ENCODE measurements around the gene ARHGEF11. TPM values are rescaled to one million over a fixed set of nuclear protein-coding genes. Genes with fewer than 3 reads are reported as not detected.

The ARHGEF11 gene
- total and polyA plus RNA-seq, 10 donors = 3.4 to 65.3 (median 42.7) TPM

- Histone ChIP-seq H3K27ac (no peak overlapping the region), H3K36me3 (no peaks in the 10 kb centered on the region), H3K4me1 (peaks cover 0 to 16% (median 2%) of the 10 kb centered on the region in 6 donors), H3K4me3 (no peak overlapping the region), H3K27me3 (replicated peaks in 1 of 7) (no peaks in the 10 kb centered on the region), H3K9me3 (no peaks in the 10 kb centered on the region)
- intact Hi-C loops (cut with DNase I; ENCODE audit: low total_unique reads) = no loop called here
- no peak for TF ChIP-seq POLR2A (IDR thresholded peaks at IDR 0.05)
- TF ChIP-seq POLR2AphosphoS5 (IDR thresholded peaks at IDR 0.05) = no peak
- no peak for TF ChIP-seq CTCF (IDR thresholded peaks at IDR 0.05 in 8 of 11, conservative IDR thresholded peaks at IDR 0.05 in 3 of 11)
- 90 to 100% (median 95%) methylated on average over 1 of the region's 1 CpG for WGBS, 5 donors
- DNase-seq = no peak
Observed at GRCh38 chr1:157008502-157008901, 37.0 kb downstream of the ARHGEF11 start.

GRCh38 chr1:157007306-157007705 lies 38.2 kb downstream of the ARHGEF11 start:
- Histone ChIP-seq H3K36me3 (no peaks in the 10 kb centered on the region), H3K27ac (no peak overlapping the region), H3K9me3 (no peaks in the 10 kb centered on the region), H3K4me3 (no peak overlapping the region), H3K4me1 (peaks cover 0 to 19% (median 2%) of the 10 kb centered on the region in 6 donors), H3K27me3 (replicated peaks in 1 of 7) (no peaks in the 10 kb centered on the region)
- intact Hi-C loops (cut with DNase I; ENCODE audit: low total_unique reads) = no loop called here
- TF ChIP-seq POLR2AphosphoS5 (IDR thresholded peaks at IDR 0.05) = no peak
- TF ChIP-seq POLR2A (IDR thresholded peaks at IDR 0.05) = no peak
- no peak for TF ChIP-seq CTCF (IDR thresholded peaks at IDR 0.05 in 8 of 11, conservative IDR thresholded peaks at IDR 0.05 in 3 of 11)
- DNase-seq = no peak
- 52 to 68% (median 57%) methylated on average over 5 of the region's 5 CpGs for WGBS, 5 donors

GRCh38 chr1:157006676-157007075 lies 38.9 kb downstream of the ARHGEF11 start:
- DNase-seq = no peak
- Histone ChIP-seq H3K27me3 (replicated peaks in 1 of 7) (no peaks in the 10 kb centered on the region), H3K4me1 (peaks cover 0 to 19% (median 2%) of the 10 kb centered on the region in 6 donors), H3K27ac (no peak overlapping the region), H3K36me3 (no peaks in the 10 kb centered on the region), H3K9me3 (no peaks in the 10 kb centered on the region), H3K4me3 (no peak overlapping the region)
- WGBS, 5 donors = 82 to 96% (median 91%) methylated on average over 2 of the region's 2 CpGs
- TF ChIP-seq CTCF (IDR thresholded peaks at IDR 0.05 in 8 of 11, conservative IDR thresholded peaks at IDR 0.05 in 3 of 11) = no peak
- TF ChIP-seq POLR2A (IDR thresholded peaks at IDR 0.05) = no peak
- TF ChIP-seq POLR2AphosphoS5 (IDR thresholded peaks at IDR 0.05) = no peak
- intact Hi-C loops (cut with DNase I; ENCODE audit: low total_unique reads) = no loop called here

GRCh38 chr1:157005965-157006364 lies 39.6 kb downstream of the ARHGEF11 start:
- H3K27ac ChIP-seq = no peak overlapping the region
- no peak for DNase-seq
- H3K9me3 ChIP-seq = no peaks in the 10 kb centered on the region
- peaks cover 0 to 19% (median 2%) of the 10 kb centered on the region in 6 donors for H3K4me1 ChIP-seq
- no peaks in the 10 kb centered on the region for H3K27me3 ChIP-seq (replicated peaks in 1 of 7)
- intact Hi-C loops (cut with DNase I; ENCODE audit: low total_unique reads) = no loop called here
- H3K36me3 ChIP-seq = no peaks in the 10 kb centered on the region
- TF ChIP-seq POLR2A (IDR thresholded peaks at IDR 0.05) (no peak), CTCF (IDR thresholded peaks at IDR 0.05 in 8 of 11, conservative IDR thresholded peaks at IDR 0.05 in 3 of 11) (no peak), POLR2AphosphoS5 (IDR thresholded peaks at IDR 0.05) (no peak)
- WGBS, 5 donors = 44 to 71% (median 49%) methylated on average over 2 of the region's 2 CpGs
- no peak overlapping the region for H3K4me3 ChIP-seq

Measured in spleen (tissue), 11 donors.